ENCODE results near the gene FBXW4.

GRCh38 chr10:101597091-101597900 lies 97.7 kb downstream of the FBXW4 start:
- no peak for TF ChIP-seq CTCF (IDR thresholded peaks at IDR 0.05; ENCODE audit: poor library complexity)
- no peak for TF ChIP-seq EZH2 (IDR thresholded peaks at IDR 0.05; ENCODE audit: borderline replicate concordance)
- TF ChIP-seq EZH2phosphoT487 (IDR thresholded peaks at IDR 0.05; ENCODE audit: low read depth, severe bottlenecking, unreplicated experiment): no peak

Data from hepatocyte (in vitro differentiated cells).